GM12878 (cell line): ENCODE measurements around the gene ARAP2. TPM values are rescaled to one million over a fixed set of nuclear protein-coding genes. Genes with fewer than 3 reads are reported as not detected.

ENCODE experiments used
- ATAC-seq: fragments of 200-7000 bp; cut with Tn5 transposase; 3 replicates; pipeline ENCODE4 v1.9.1; 2020; ENCODE audit warnings: mild to moderate bottlenecking, moderate library complexity
- BruUV-seq: library from RNA; stranded (reverse); fragments of 400-500 nt; replicated peaks from 2 replicates; lab custom pipeline; 2021; lab: Mats Ljungman, UMichigan
- CTCF ChIA-PET: fragments of 300-600 bp; sonication (Branson Sonifier 250); formaldehyde crosslinking; extraction: SDS; loops from one replicate; lab custom pipeline; 2021; ENCODE audit warnings: inconsistent platforms; lab: Yijun Ruan, JAX
- POLR2A ChIA-PET: fragments of 350-600 bp; formaldehyde crosslinking; extraction: SDS; loops from one replicate; lab custom pipeline; 2021; ENCODE audit warnings: inconsistent platforms; lab: Charles Lee
- RAD21 ChIA-PET: fragments of 300-600 bp; sonication (Branson Sonifier 250); formaldehyde crosslinking; loops from one replicate; lab custom pipeline; 2023; ENCODE audit warnings: antibody characterized with exemption; ENCODE audit not compliant: unreplicated experiment; lab: Charles Lee
- SMC1A ChIA-PET: fragments of 300-600 bp; sonication (Branson Sonifier 250); formaldehyde crosslinking; loops from one replicate; lab custom pipeline; 2023; ENCODE audit not compliant: unreplicated experiment, uncharacterized antibody; lab: Charles Lee
- DNase-seq: peaks from one replicate; pipeline ENCODE4 v3.0.0-alpha.2; 2011; ENCODE audit warnings: low read depth, low spot score
- FAIRE-seq: peaks from 3 replicates; lab custom pipeline; 2011; peaks lifted over from hg19 to GRCh38; lab: Jason Lieb, UNC
- H2AFZ ChIP-seq: 2 replicates; pipeline ENCODE4 v1.6.0; 2011; ENCODE audit warnings: low read depth, low read length, control low read depth; ENCODE audit not compliant: control insufficient read depth
- H3K27ac ChIP-seq: 2 replicates; pipeline ENCODE4 v1.5.1; 2011; ENCODE audit warnings: control low read depth; ENCODE audit not compliant: control insufficient read depth, insufficient read depth
- H3K27me3 ChIP-seq, 2 experiments: replicated peaks in 1 of 2; 2 replicates each; pipeline versions ENCODE4 v1.6.0 to v1.6.1; 2011; ENCODE audit warnings: low read length in 1 of 2; ENCODE audit not compliant: control insufficient read depth in 2 of 2, insufficient read depth in 2 of 2
- H3K36me3 ChIP-seq, 2 experiments: 2 replicates each; pipeline ENCODE4 v1.5.1; 2011; ENCODE audit warnings: low read length in 1 of 2; ENCODE audit not compliant: control insufficient read depth in 2 of 2, insufficient read depth in 2 of 2
- H3K4me1 ChIP-seq: 2 replicates; pipeline ENCODE4 v1.6.1; 2011; ENCODE audit warnings: mild to moderate bottlenecking, low read length, moderate library complexity, mixed read lengths; ENCODE audit not compliant: control insufficient read depth, insufficient read depth
- H3K4me2 ChIP-seq: 2 replicates; pipeline ENCODE4 v1.6.0; 2011; ENCODE audit warnings: control low read depth; ENCODE audit not compliant: control insufficient read depth, insufficient read depth
- H3K4me3 ChIP-seq: fragments of 200-600 bp; sonication (generic); 2 replicates; pipeline ENCODE4 v1.5.1; 2016
- H3K79me2 ChIP-seq: 2 replicates; pipeline ENCODE4 v1.6.0; 2011; ENCODE audit warnings: low read length; ENCODE audit not compliant: control insufficient read depth, insufficient read depth
- H3K9ac ChIP-seq: 2 replicates; pipeline ENCODE4 v1.8.0; 2011; ENCODE audit warnings: low read length, control low read depth, mixed read lengths; ENCODE audit not compliant: control insufficient read depth, insufficient read depth
- H3K9me3 ChIP-seq: replicated peaks from 3 replicates; pipeline ENCODE4 v1.5.1; 2011; ENCODE audit warnings: mild to moderate bottlenecking, low read length; ENCODE audit not compliant: control insufficient read depth, insufficient read depth
- H4K20me1 ChIP-seq: 2 replicates; pipeline ENCODE4 v1.6.0; 2011; ENCODE audit not compliant: control insufficient read depth, insufficient read depth
- POLR2AphosphoS5 ChIP-seq: IDR thresholded peaks from 2 replicates; pipeline ENCODE4 v1.6.1; 2011; ENCODE audit warnings: mild to moderate bottlenecking, low read length, inconsistent platforms
- RUNX3 ChIP-seq: IDR thresholded peaks from 2 replicates; pipeline ENCODE4 v1.6.1; 2012; ENCODE audit warnings: low read length, inconsistent platforms
- WGBS: methylation state at CpG from one replicate; pipeline ENCODE4 v1.1.6; 2016; ENCODE audit warnings: low lambda C conversion rate; ENCODE audit not compliant: insufficient replicate concordance, insufficient coverage; ENCODE audit errors: missing lambda C conversion rate; 5-methylcytosine and 5-hydroxymethylcytosine counted together
- in situ Hi-C: fragments of 300-500 bp; cut with MboI; formaldehyde crosslinking; loops from 9 replicates; pipeline ENCODE4 v1.14.3; 2018; ENCODE audit warnings: mixed read lengths
- intact Hi-C: fragments of 100-400 bp; cut with micrococcal nuclease; formaldehyde crosslinking; loops from one replicate; pipeline ENCODE4 v1.14.2; 2022; ENCODE audit not compliant: unreplicated experiment
- polyA plus RNA-seq, 11 experiments: library from polyadenylated mRNA; depleted of rRNA in 4 of 11; unstranded in 6 of 11; stranded (reverse) in 5 of 11; fragments of >200 nt; fragmentation: Nextera tagmentation in 4 of 11; fragmentation: Illumina TruSeq in 1 of 11; extraction: Ambion mirVana in 4 of 11; extraction: Trizol in 1 of 11; gene quantifications; 1 replicate in 1 of 11; 2 replicates in 10 of 11; pipeline versions ENCODE4 v1.2.1 to v1.2.3, GENCODE V29; 2011 to 2016; ENCODE audit warnings: inconsistent platforms in 2 of 11, missing spikeins in 2 of 11, low read depth in 1 of 11
- total RNA-seq, 4 experiments: library from RNA; depleted of rRNA in 3 of 4; stranded (reverse); fragments of >200 nt in 3 of 4; fragmentation: Illumina TruSeq in 1 of 4; extraction: Trizol in 1 of 4; gene quantifications; 2 replicates each; pipeline versions ENCODE4 v1.2.1 to v1.2.3, GENCODE V29; 2013 to 2021
- TF ChIP-seq, protein P1 (sequence below): fragments of 150-350 bp; IDR thresholded peaks from 2 replicates; pipeline ENCODE4 v1.6.1; 2016; ENCODE audit warnings: low read depth, low read length
- TF ChIP-seq, protein P2 (sequence below): fragments of 450-650 bp; IDR thresholded peaks from 2 replicates; pipeline ENCODE4 v1.6.1; 2017; ENCODE audit warnings: mild to moderate bottlenecking
- TF ChIP-seq, protein P3 (sequence below): fragments of 450-650 bp; IDR thresholded peaks from 2 replicates; pipeline ENCODE4 v1.6.1; 2018; ENCODE audit warnings: mild to moderate bottlenecking, low read depth, moderate library complexity; ENCODE audit not compliant: partially characterized antibody

Gene ARAP2
- total and polyA plus RNA-seq, 10 of the 15 experiments (the other 5 are each of a cell fraction or from before 2014, with no cell fraction given): 5.4 to 36.1 (median 12.2) TPM

DNA sequence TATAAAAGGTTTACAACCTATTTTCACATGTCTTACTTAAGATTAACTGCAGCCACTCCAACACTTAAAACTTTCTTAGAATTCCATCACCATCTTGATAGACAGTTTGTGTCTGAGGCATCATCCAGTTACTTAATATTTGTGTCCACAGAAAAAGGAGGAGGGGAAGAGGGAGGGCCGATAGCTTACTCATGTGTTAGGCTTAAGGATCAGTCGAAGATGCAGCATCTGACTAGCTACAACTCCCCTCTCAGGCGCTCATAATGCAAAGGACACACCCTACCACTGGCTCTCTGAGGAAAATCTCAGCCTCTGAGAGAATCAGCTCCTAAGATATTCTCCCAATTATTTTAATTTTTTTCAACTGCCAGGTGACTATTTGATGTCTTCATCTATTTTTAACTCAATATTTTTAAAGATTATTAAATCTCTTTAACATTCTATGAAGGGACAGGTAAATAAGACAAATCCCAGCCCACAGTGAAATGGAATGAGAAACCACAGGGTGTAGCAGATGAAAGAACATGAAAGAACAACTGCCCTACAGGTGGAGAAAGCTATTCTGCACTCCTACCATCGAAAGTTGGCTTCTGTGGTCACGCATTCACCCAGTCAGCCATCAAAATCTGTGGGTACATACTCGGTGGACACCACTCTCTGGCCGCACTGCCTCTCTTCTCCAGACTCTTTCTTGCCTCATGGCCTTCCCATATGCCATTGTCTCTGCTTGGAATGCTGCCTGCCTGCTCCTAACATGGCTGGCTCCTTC, 48.0 kb downstream of the ARAP2 start:
- Histone ChIP-seq H3K4me3 (no peak overlapping the region), H3K4me1 (no peaks in the 10 kb centered on the region), H3K36me3 (peaks cover 4% of the 10 kb centered on the region in 2 experiments), H3K4me2 (no peak overlapping the region), H2AFZ (no peak overlapping the region), H3K9ac (no peak overlapping the region), H4K20me1 (no peaks in the 10 kb centered on the region), H3K27me3 (no peaks in the 10 kb centered on the region), H3K79me2 (no peaks in the 10 kb centered on the region), H3K9me3 (no peaks in the 10 kb centered on the region; the same call in 2 of the 3 replicates), H3K27ac (no peak overlapping the region)
- FAIRE-seq (no peak), ATAC-seq (no peak), DNase-seq (no peak)
- intact Hi-C loops (no loop called here), in situ Hi-C loops (loop anchor here (25.0 kb wide), 1 partner anchor 1191 kb away; no protein-coding TSS in a partner anchor)
- SMC1A ChIA-PET: no interaction called here
- CTCF ChIA-PET: no interaction called here
- BruUV-seq: no TSS peak
- 90% methylated on average over 7 of the region's 7 CpGs for WGBS
- TF ChIP-seq RUNX3 (peak; percentile 22; the same call in 1 of the 2 replicates), POLR2AphosphoS5 (no peak)
- POLR2A ChIA-PET: no interaction called here
- RAD21 ChIA-PET: no interaction called here

DNA sequence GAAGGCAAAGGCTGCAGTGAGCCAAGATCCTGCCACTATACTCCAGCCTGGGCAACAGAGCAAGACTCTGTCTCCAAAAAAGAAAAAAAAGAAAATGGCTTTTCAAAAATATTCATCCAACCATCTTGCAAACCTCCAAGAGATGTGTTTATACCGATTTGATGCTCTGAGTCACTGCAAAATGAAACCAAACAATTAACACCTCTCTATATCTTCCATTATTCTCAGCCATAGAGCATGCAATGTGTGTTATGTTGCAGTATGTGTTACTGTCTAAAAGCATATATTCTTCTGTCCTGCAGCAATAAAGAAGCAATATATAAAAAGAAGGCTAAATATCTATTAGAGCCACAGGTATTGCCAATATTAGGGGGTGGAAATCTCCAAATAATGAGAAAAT, 51.4 kb downstream of the ARAP2 start:
- ChIA-PET POLR2A (interaction anchor here (1.1 to 1.9 kb wide), 2 partner anchors 15 to 50 kb away, joined by 3 to 10 read pairs; no protein-coding TSS in a partner anchor), RAD21 (interaction anchor here (1.1 to 2.6 kb wide), 3 partner anchors 49 to 156 kb away, joined by 5 to 11 read pairs (median 7); partner anchors contain the start of gene ARAP2), CTCF (interaction anchor here (1.0 to 1.2 kb wide), 4 partner anchors 9 to 207 kb away, joined by 3 read pairs; no protein-coding TSS in a partner anchor), SMC1A (interaction anchor here (0.9 to 5.4 kb wide), 10 partner anchors 8 to 205 kb away, joined by 3 to 32 read pairs (median 6); no protein-coding TSS in a partner anchor)
- H3K4me3 ChIP-seq: no peak overlapping the region
- intact Hi-C loops: loop anchor here (5.0 kb wide), 1 partner anchor 204 kb away; no protein-coding TSS in a partner anchor
- no peak overlapping the region for H2AFZ ChIP-seq
- H3K9ac ChIP-seq: no peak overlapping the region
- no peaks in the 10 kb centered on the region for H4K20me1 ChIP-seq
- no peaks in the 10 kb centered on the region for H3K9me3 ChIP-seq
- H3K4me2 ChIP-seq: no peak overlapping the region
- H3K4me1 ChIP-seq: peaks cover 4% of the 10 kb centered on the region; the same call in 1 of the 2 replicates
- ATAC-seq: no peak
- FAIRE-seq: no peak
- H3K79me2 ChIP-seq: no peaks in the 10 kb centered on the region
- 38% methylated on average over 1 of the region's 1 CpG for WGBS
- H3K36me3 ChIP-seq: no peaks in the 10 kb centered on the region; a peak in 1 of 4 replicates
- no TSS peak for BruUV-seq
- in situ Hi-C loops: loop anchor here (25.0 kb wide), 1 partner anchor 1194 kb away; no protein-coding TSS in a partner anchor
- DNase-seq: no peak
- H3K27me3 ChIP-seq: no peaks in the 10 kb centered on the region
- H3K27ac ChIP-seq: no peak overlapping the region
- TF ChIP-seq, protein P1, sequence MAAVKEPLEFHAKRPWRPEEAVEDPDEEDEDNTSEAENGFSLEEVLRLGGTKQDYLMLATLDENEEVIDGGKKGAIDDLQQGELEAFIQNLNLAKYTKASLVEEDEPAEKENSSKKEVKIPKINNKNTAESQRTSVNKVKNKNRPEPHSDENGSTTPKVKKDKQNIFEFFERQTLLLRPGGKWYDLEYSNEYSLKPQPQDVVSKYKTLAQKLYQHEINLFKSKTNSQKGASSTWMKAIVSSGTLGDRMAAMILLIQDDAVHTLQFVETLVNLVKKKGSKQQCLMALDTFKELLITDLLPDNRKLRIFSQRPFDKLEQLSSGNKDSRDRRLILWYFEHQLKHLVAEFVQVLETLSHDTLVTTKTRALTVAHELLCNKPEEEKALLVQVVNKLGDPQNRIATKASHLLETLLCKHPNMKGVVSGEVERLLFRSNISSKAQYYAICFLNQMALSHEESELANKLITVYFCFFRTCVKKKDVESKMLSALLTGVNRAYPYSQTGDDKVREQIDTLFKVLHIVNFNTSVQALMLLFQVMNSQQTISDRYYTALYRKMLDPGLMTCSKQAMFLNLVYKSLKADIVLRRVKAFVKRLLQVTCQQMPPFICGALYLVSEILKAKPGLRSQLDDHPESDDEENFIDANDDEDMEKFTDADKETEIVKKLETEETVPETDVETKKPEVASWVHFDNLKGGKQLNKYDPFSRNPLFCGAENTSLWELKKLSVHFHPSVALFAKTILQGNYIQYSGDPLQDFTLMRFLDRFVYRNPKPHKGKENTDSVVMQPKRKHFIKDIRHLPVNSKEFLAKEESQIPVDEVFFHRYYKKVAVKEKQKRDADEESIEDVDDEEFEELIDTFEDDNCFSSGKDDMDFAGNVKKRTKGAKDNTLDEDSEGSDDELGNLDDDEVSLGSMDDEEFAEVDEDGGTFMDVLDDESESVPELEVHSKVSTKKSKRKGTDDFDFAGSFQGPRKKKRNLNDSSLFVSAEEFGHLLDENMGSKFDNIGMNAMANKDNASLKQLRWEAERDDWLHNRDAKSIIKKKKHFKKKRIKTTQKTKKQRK: no peak
- TF ChIP-seq, protein P2, sequence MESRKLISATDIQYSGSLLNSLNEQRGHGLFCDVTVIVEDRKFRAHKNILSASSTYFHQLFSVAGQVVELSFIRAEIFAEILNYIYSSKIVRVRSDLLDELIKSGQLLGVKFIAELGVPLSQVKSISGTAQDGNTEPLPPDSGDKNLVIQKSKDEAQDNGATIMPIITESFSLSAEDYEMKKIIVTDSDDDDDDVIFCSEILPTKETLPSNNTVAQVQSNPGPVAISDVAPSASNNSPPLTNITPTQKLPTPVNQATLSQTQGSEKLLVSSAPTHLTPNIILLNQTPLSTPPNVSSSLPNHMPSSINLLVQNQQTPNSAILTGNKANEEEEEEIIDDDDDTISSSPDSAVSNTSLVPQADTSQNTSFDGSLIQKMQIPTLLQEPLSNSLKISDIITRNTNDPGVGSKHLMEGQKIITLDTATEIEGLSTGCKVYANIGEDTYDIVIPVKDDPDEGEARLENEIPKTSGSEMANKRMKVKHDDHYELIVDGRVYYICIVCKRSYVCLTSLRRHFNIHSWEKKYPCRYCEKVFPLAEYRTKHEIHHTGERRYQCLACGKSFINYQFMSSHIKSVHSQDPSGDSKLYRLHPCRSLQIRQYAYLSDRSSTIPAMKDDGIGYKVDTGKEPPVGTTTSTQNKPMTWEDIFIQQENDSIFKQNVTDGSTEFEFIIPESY: no peak
- TF ChIP-seq, protein P3, sequence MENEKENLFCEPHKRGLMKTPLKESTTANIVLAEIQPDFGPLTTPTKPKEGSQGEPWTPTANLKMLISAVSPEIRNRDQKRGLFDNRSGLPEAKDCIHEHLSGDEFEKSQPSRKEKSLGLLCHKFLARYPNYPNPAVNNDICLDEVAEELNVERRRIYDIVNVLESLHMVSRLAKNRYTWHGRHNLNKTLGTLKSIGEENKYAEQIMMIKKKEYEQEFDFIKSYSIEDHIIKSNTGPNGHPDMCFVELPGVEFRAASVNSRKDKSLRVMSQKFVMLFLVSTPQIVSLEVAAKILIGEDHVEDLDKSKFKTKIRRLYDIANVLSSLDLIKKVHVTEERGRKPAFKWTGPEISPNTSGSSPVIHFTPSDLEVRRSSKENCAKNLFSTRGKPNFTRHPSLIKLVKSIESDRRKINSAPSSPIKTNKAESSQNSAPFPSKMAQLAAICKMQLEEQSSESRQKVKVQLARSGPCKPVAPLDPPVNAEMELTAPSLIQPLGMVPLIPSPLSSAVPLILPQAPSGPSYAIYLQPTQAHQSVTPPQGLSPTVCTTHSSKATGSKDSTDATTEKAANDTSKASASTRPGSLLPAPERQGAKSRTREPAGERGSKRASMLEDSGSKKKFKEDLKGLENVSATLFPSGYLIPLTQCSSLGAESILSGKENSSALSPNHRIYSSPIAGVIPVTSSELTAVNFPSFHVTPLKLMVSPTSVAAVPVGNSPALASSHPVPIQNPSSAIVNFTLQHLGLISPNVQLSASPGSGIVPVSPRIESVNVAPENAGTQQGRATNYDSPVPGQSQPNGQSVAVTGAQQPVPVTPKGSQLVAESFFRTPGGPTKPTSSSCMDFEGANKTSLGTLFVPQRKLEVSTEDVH: no peak
